Mesothelial cell of epicardium (in vitro differentiated cells): ENCODE measurements around the gene OSBPL6. TPM values are rescaled to one million over a fixed set of nuclear protein-coding genes. Genes with fewer than 3 reads are reported as not detected.

Experiments used
- DNase-seq, 2 experiments: peaks; one replicate each; pipeline ENCODE4 v3.0.0; 2021; ENCODE audit warnings: low spot score in 2 of 2; ENCODE audit not compliant: unreplicated experiment in 2 of 2
- H3K27ac Mint-ChIP-seq: 2 replicates; pipeline ENCODE4 v1.8.0; 2021; ENCODE audit warnings: mixed read lengths
- H3K27me3 Mint-ChIP-seq: 2 replicates; pipeline ENCODE4 v1.8.0; 2021; ENCODE audit warnings: low read depth, mixed read lengths
- H3K36me3 Mint-ChIP-seq: 2 replicates; pipeline ENCODE4 v1.8.0; 2021; ENCODE audit warnings: mixed read lengths
- H3K4me1 Mint-ChIP-seq: 2 replicates; pipeline ENCODE4 v1.8.0; 2021; ENCODE audit warnings: mixed read lengths
- H3K4me3 Mint-ChIP-seq: 2 replicates; pipeline ENCODE4 v1.8.0; 2021; ENCODE audit warnings: mild to moderate bottlenecking, moderate library complexity, mixed read lengths
- H3K9me3 Mint-ChIP-seq: 2 replicates; pipeline ENCODE4 v1.8.0; 2021; ENCODE audit warnings: mixed read lengths
- total RNA-seq: library from RNA; stranded (reverse); gene quantifications from 3 replicates; pipeline ENCODE4 v1.2.1, GENCODE V29; 2021
- TF ChIP-seq, protein P1 (sequence below): fragments of 200-600 bp; sonication (generic); IDR thresholded peaks from one replicate; pipeline ENCODE4 v1.5.0; 2021; ENCODE audit warnings: antibody characterized with exemption; ENCODE audit not compliant: unreplicated experiment

OSBPL6 gene
- total RNA-seq, 1 donor from 2014 or later = 2.8 TPM

DNA sequence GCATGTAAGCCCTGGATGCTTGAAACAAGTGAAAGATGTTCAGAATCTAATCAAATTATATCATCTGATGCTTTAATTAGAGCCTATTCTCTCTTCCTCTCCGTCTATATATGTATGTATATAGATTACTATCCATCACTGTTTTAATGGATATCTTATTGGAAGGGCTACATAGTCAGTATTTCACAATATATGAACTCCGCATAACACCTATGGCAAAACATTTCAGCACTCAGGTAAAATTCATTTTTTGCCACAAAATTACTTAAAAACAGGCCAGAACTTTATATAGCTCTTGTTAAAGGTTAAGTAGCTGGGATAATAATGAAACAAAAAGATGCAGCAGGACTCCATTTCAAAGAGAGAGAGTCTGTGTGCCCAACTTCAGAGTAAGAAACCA, 258.0 kb downstream of the OSBPL6 start:
- TF ChIP-seq, protein P1, sequence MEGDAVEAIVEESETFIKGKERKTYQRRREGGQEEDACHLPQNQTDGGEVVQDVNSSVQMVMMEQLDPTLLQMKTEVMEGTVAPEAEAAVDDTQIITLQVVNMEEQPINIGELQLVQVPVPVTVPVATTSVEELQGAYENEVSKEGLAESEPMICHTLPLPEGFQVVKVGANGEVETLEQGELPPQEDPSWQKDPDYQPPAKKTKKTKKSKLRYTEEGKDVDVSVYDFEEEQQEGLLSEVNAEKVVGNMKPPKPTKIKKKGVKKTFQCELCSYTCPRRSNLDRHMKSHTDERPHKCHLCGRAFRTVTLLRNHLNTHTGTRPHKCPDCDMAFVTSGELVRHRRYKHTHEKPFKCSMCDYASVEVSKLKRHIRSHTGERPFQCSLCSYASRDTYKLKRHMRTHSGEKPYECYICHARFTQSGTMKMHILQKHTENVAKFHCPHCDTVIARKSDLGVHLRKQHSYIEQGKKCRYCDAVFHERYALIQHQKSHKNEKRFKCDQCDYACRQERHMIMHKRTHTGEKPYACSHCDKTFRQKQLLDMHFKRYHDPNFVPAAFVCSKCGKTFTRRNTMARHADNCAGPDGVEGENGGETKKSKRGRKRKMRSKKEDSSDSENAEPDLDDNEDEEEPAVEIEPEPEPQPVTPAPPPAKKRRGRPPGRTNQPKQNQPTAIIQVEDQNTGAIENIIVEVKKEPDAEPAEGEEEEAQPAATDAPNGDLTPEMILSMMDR = no peak
- Mint-ChIP-seq H3K27me3 (no peaks in the 10 kb centered on the region), H3K36me3 (peaks cover 14% of the 10 kb centered on the region), H3K9me3 (peaks cover 5% of the 10 kb centered on the region), H3K4me3 (peak overlapping the region; percentile 87), H3K4me1 (peaks cover 35% of the 10 kb centered on the region), H3K27ac (peak overlapping the region; percentile 100)
- no peak for DNase-seq

Other genes with a start within 250 kb of the OSBPL6 start
- gene PDE11A, start 121.7 kb upstream of the OSBPL6 start, total RNA-seq = 22.9 to 25.6 TPM (median 23.9 TPM) in 3 replicates
- 11.9 to 14.1 TPM (median 12.8 TPM) in 3 replicates for gene RBM45, start 82.1 kb upstream of the OSBPL6 start, total RNA-seq